SK-N-SH treated with all-trans-retinoic acid at 6 μM for 48 hours (cell line): Measurements from ENCODE around the gene C19orf44.

Source experiments
- ATAC-seq: fragments of 200-7000 bp; cut with Tn5 transposase; 3 replicates; pipeline ENCODE4 v1.9.1; 2020; ENCODE audit warnings: mild to moderate bottlenecking, moderate library complexity
- ARNTL ChIP-seq: fragments of 450-650 bp; formaldehyde crosslinking; IDR thresholded peaks from 2 replicates; pipeline ENCODE4 v1.5.0; 2020; ENCODE audit warnings: low read depth, mild to moderate bottlenecking, moderate library complexity, borderline replicate concordance
- BACH2 ChIP-seq: fragments of 250-450 bp; sonication (Bioruptor Pico); IDR thresholded peaks from 2 replicates; pipeline ENCODE4 v1.9.0; 2021; ENCODE audit warnings: mild to moderate bottlenecking, borderline replicate concordance
- CSRNP3 ChIP-seq: fragments of 250-450 bp; sonication (Bioruptor Pico); IDR thresholded peaks from 2 replicates; pipeline ENCODE4 v1.5.1; 2021; ENCODE audit warnings: mild to moderate bottlenecking, moderate library complexity
- ISL1 ChIP-seq: fragments of 250-450 bp; sonication (Bioruptor Pico); IDR thresholded peaks from 2 replicates; pipeline ENCODE4 v2.1.2; 2022; ENCODE audit warnings: mild to moderate bottlenecking, moderate library complexity
- OSR1 ChIP-seq: fragments of 250-450 bp; sonication (Bioruptor Pico); IDR thresholded peaks from 2 replicates; pipeline ENCODE4 v1.8.0; 2022; ENCODE audit warnings: moderate library complexity, mild to moderate bottlenecking, inconsistent platforms
- PATZ1 ChIP-seq: fragments of 250-450 bp; sonication (Bioruptor Pico); IDR thresholded peaks from 2 replicates; pipeline ENCODE4 v1.8.0; 2020; ENCODE audit warnings: mild to moderate bottlenecking, moderate library complexity, borderline replicate concordance
- PPARA ChIP-seq: fragments of 250-450 bp; sonication (Bioruptor Pico); IDR thresholded peaks from 2 replicates; pipeline ENCODE4 v1.5.0; 2020; ENCODE audit warnings: mild to moderate bottlenecking, borderline replicate concordance
- TCF4 ChIP-seq: fragments of 250-450 bp; sonication (Bioruptor Pico); IDR thresholded peaks from 2 replicates; pipeline ENCODE4 v1.8.0; 2021; ENCODE audit warnings: mild to moderate bottlenecking, moderate library complexity, borderline replicate concordance
- TOX ChIP-seq: fragments of 250-450 bp; sonication (Bioruptor Pico); IDR thresholded peaks from 2 replicates; pipeline ENCODE4 v1.8.0; 2021; ENCODE audit warnings: mild to moderate bottlenecking, moderate library complexity, borderline replicate concordance
- ZC3H10 ChIP-seq: fragments of 250-450 bp; sonication (Bioruptor Pico); IDR thresholded peaks from 2 replicates; pipeline ENCODE4 v1.5.1; 2021; ENCODE audit warnings: mild to moderate bottlenecking, moderate library complexity
- ZFP3 ChIP-seq: fragments of 250-450 bp; sonication (Bioruptor Pico); IDR thresholded peaks from 2 replicates; pipeline ENCODE4 v1.5.0; 2020; ENCODE audit warnings: mild to moderate bottlenecking, moderate library complexity
- ZFP30 ChIP-seq: fragments of 450-650 bp; formaldehyde crosslinking; IDR thresholded peaks from 2 replicates; pipeline ENCODE4 v1.5.0; 2022; ENCODE audit warnings: mild to moderate bottlenecking, moderate library complexity
- ZNF565 ChIP-seq: fragments of 450-650 bp; formaldehyde crosslinking; conservative IDR thresholded peaks from 2 replicates; pipeline ENCODE4 v1.5.0; 2020; ENCODE audit warnings: low read depth, mild to moderate bottlenecking, moderate library complexity
- ZNF70 ChIP-seq: fragments of 450-650 bp; formaldehyde crosslinking; IDR thresholded peaks from 2 replicates; pipeline ENCODE4 v1.5.0; 2020; ENCODE audit warnings: mild to moderate bottlenecking, moderate library complexity
- ZNF8 ChIP-seq: fragments of 450-650 bp; formaldehyde crosslinking; IDR thresholded peaks from 2 replicates; pipeline ENCODE4 v1.5.0; 2020; ENCODE audit warnings: mild to moderate bottlenecking, moderate library complexity
- TF ChIP-seq, protein P1 (sequence below): fragments of 250-450 bp; sonication (Bioruptor Pico); IDR thresholded peaks from 2 replicates; pipeline ENCODE4 v1.8.0; 2021; ENCODE audit warnings: low read depth, mild to moderate bottlenecking, moderate library complexity, borderline replicate concordance
- TF ChIP-seq, protein P2 (sequence below): fragments of 250-450 bp; sonication (Bioruptor Pico); IDR thresholded peaks from 2 replicates; pipeline ENCODE4 v1.5.1; 2020; ENCODE audit warnings: low read depth, mild to moderate bottlenecking, moderate library complexity

Gene C19orf44

GRCh38 chr19:16559780-16560276, 63.6 kb downstream of the C19orf44 start (continued):
- TF ChIP-seq PATZ1 (CRISPR knock-in tag) (no peak), ZNF8 (CRISPR knock-in tag) (no peak), OSR1 (CRISPR knock-in tag) (no peak), CSRNP3 (CRISPR knock-in tag) (no peak), BACH2 (CRISPR knock-in tag) (no peak), ZNF70 (no peak)

DNA sequence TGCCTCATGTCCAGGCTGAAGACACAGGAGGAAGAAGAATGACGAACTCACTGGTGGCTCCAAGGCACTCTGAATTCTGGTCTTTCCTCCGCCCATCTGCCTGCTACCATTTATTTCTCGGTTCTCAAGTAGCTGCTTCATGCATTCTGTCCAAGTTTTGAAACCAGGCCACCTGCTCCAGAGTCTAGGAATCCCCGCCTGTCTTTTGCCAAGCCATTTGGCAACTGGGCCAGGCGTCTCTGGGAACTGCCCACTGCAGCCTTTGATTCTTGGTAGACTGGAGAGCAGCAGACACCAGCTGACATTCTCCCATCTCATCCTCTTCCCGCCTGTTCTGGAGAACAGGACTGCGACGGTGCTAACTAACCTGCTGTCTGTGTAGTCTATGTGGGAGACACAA, 65.2 kb downstream of the C19orf44 start:
- ATAC-seq = no peak
- TF ChIP-seq ZNF70 (no peak), ISL1 (CRISPR knock-in tag) (no peak)
- TF ChIP-seq, protein P1, sequence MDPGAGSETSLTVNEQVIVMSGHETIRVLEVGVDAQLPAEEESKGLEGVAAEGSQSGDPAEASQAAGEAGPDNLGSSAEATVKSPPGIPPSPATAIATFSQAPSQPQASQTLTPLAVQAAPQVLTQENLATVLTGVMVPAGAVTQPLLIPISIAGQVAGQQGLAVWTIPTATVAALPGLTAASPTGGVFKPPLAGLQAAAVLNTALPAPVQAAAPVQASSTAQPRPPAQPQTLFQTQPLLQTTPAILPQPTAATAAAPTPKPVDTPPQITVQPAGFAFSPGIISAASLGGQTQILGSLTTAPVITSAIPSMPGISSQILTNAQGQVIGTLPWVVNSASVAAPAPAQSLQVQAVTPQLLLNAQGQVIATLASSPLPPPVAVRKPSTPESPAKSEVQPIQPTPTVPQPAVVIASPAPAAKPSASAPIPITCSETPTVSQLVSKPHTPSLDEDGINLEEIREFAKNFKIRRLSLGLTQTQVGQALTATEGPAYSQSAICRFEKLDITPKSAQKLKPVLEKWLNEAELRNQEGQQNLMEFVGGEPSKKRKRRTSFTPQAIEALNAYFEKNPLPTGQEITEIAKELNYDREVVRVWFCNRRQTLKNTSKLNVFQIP = no peak
- TF ChIP-seq, all 23 proteins: peak for 0

DNA sequence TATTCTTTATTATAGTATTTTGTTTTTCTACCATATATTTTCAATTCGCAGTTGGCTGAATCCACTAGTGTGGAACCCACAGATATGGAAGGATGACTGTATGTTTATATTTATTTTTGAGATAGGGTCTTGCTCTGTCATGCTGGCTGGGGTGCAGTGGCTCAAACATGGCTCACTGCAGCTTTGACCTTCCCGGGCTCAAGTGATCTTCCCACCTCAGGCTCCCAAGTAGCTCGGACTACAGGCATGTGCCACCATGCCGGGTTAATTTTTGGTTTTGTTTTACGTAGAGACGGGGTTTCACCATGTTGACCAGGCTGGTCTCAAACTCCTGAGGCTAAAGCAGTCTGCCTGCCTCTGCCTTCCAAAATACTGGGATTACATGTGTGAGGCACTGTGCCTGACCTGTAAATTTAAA, 66.4 kb downstream of the C19orf44 start:
- no peak for ATAC-seq
- no peak for TF ChIP-seq PATZ1 (CRISPR knock-in tag)
- TF ChIP-seq, protein P1 = no peak
- TF ChIP-seq OSR1 (CRISPR knock-in tag) = no peak
- TF ChIP-seq, protein P2, sequence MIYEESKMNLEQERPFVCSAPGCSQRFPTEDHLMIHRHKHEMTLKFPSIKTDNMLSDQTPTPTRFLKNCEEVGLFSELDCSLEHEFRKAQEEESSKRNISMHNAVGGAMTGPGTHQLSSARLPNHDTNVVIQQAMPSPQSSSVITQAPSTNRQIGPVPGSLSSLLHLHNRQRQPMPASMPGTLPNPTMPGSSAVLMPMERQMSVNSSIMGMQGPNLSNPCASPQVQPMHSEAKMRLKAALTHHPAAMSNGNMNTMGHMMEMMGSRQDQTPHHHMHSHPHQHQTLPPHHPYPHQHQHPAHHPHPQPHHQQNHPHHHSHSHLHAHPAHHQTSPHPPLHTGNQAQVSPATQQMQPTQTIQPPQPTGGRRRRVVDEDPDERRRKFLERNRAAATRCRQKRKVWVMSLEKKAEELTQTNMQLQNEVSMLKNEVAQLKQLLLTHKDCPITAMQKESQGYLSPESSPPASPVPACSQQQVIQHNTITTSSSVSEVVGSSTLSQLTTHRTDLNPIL (CRISPR knock-in tag) = no peak
- TF ChIP-seq ZFP3 (CRISPR knock-in tag) = no peak
- TF ChIP-seq ZNF565 (CRISPR knock-in tag) = no peak

DNA sequence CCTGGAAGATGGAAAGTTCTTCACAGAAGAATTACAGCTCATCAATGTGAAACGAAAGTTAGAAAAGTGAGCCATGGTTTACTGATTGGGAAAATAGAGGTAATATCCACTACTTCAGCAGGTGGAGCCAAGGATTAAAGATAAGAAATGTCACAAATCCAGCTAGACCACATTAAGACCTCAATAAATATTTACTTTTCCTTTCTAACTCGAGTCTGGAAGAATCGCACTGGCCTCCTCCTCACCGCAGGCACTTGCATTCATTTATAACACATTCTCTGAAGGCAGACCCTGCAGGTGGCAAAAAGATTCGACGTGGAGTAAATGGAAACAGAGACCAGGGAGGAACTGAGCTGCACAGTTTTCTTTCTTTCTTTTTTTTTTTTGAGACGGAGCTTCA, 68.6 kb downstream of the C19orf44 start:
- no peak for ATAC-seq
- no peak for TF ChIP-seq ZC3H10 (CRISPR knock-in tag)
- TF ChIP-seq ARNTL (CRISPR knock-in tag) = no peak
- TF ChIP-seq TOX (CRISPR knock-in tag) = no peak
- TF ChIP-seq ZNF565 (CRISPR knock-in tag) = no peak
- TF ChIP-seq PPARA (CRISPR knock-in tag) = no peak
- TF ChIP-seq OSR1 (CRISPR knock-in tag) = no peak
- no peak for TF ChIP-seq ZNF70
- no peak for TF ChIP-seq TCF4 (CRISPR knock-in tag)
- no peak for TF ChIP-seq CSRNP3 (CRISPR knock-in tag)
- no peak for TF ChIP-seq PATZ1 (CRISPR knock-in tag)
- no peak for TF ChIP-seq ZFP30
- TF ChIP-seq, protein P2 (CRISPR knock-in tag) = no peak
- TF ChIP-seq, protein P1 = no peak
